Astrocyte (in vitro differentiated cells and primary cell): ENCODE data around the gene MAN1A1. TPM values are rescaled to one million over a fixed set of nuclear protein-coding genes. Genes with fewer than 3 reads are reported as not detected.

Source experiments
- DNase-seq: peaks from one replicate; pipeline ENCODE4 v3.0.0-alpha.2; 2010; ENCODE audit warnings: low read depth
- FAIRE-seq: peaks from 2 replicates; lab custom pipeline; 2011; peaks lifted over from hg19 to GRCh38; lab: Jason Lieb, UNC
- H2AFZ ChIP-seq: 2 replicates; pipeline ENCODE4 v1.6.0; 2012; ENCODE audit warnings: low read depth, low read length, inconsistent platforms
- H3K27ac ChIP-seq: 2 replicates; pipeline ENCODE4 v1.5.1; 2011; ENCODE audit warnings: low read depth, low read length, inconsistent platforms
- H3K27me3 ChIP-seq: 2 replicates; pipeline ENCODE4 v1.6.0; 2011; ENCODE audit warnings: low read length, inconsistent platforms; ENCODE audit not compliant: insufficient read depth
- H3K36me3 ChIP-seq: 2 replicates; pipeline ENCODE4 v1.5.1; 2011; ENCODE audit warnings: low read length, inconsistent platforms; ENCODE audit not compliant: insufficient read depth
- H3K4me1 ChIP-seq: 2 replicates; pipeline ENCODE4 v1.5.1; 2011; ENCODE audit warnings: low read length, inconsistent platforms; ENCODE audit not compliant: insufficient read depth
- H3K4me2 ChIP-seq: 2 replicates; pipeline ENCODE4 v1.6.0; 2012; ENCODE audit warnings: low read length, inconsistent platforms
- H3K4me3 ChIP-seq: 2 replicates; pipeline ENCODE4 v1.5.1; 2011; ENCODE audit warnings: low read depth, mild to moderate bottlenecking, low read length, inconsistent platforms; ENCODE audit not compliant: insufficient read depth
- H3K79me2 ChIP-seq: 2 replicates; pipeline ENCODE4 v1.6.0; 2012; ENCODE audit warnings: mild to moderate bottlenecking, low read length, inconsistent platforms; ENCODE audit not compliant: insufficient read depth
- H3K9ac ChIP-seq: 2 replicates; pipeline ENCODE4 v1.6.0; 2012; ENCODE audit warnings: mild to moderate bottlenecking, low read length, inconsistent platforms
- H3K9me3 ChIP-seq: 2 replicates; pipeline ENCODE4 v1.5.1; 2012; ENCODE audit warnings: low read depth, mild to moderate bottlenecking, low read length, inconsistent platforms; ENCODE audit not compliant: insufficient read depth
- H4K20me1 ChIP-seq: 2 replicates; pipeline ENCODE4 v1.6.0; 2012; ENCODE audit warnings: low read length, inconsistent platforms; ENCODE audit not compliant: insufficient read depth
- H3K27ac Mint-ChIP-seq: one replicate; pipeline ENCODE4 v1.8.0; 2021; ENCODE audit warnings: mild to moderate bottlenecking, mixed read lengths; ENCODE audit not compliant: unreplicated experiment
- H3K27me3 Mint-ChIP-seq: one replicate; pipeline ENCODE4 v1.8.0; 2021; ENCODE audit warnings: low read depth, mixed read lengths; ENCODE audit not compliant: unreplicated experiment
- H3K36me3 Mint-ChIP-seq: one replicate; pipeline ENCODE4 v1.8.0; 2021; ENCODE audit warnings: low read depth, mixed read lengths; ENCODE audit not compliant: unreplicated experiment
- H3K4me1 Mint-ChIP-seq: one replicate; pipeline ENCODE4 v1.8.0; 2021; ENCODE audit warnings: low read depth, mixed read lengths; ENCODE audit not compliant: unreplicated experiment
- H3K4me3 Mint-ChIP-seq: one replicate; pipeline ENCODE4 v1.8.0; 2021; ENCODE audit warnings: mild to moderate bottlenecking, moderate library complexity, mixed read lengths; ENCODE audit not compliant: unreplicated experiment
- H3K9me3 Mint-ChIP-seq: one replicate; pipeline ENCODE4 v1.8.0; 2021; ENCODE audit warnings: mild to moderate bottlenecking, mixed read lengths; ENCODE audit not compliant: unreplicated experiment
- CTCF ChIP-seq: IDR thresholded peaks from 2 replicates; pipeline ENCODE4 v1.5.1; 2011; ENCODE audit warnings: low read depth, mild to moderate bottlenecking, inconsistent platforms, low read length, moderate library complexity; ENCODE audit not compliant: insufficient read depth
- EZH2 ChIP-seq: IDR thresholded peaks from 2 replicates; pipeline ENCODE4 v1.6.1; 2012; ENCODE audit warnings: mild to moderate bottlenecking, low read length, inconsistent platforms; ENCODE audit not compliant: insufficient read depth
- total RNA-seq: library from RNA; stranded (reverse); gene quantifications from 2 replicates; pipeline ENCODE4 v1.2.1, GENCODE V29; 2021

Gene MAN1A1
- total RNA-seq, 1 donor from 2014 or later, result 11.7 TPM

GRCh38 chr6:119182216-119182803 lies 167.3 kb downstream of the MAN1A1 start:
- Histone ChIP-seq H3K4me2 (no peak overlapping the region), H3K27me3 (no peaks in the 10 kb centered on the region), H3K4me1 (no peaks in the 10 kb centered on the region), H2AFZ (no peak overlapping the region), H3K79me2 (no peaks in the 10 kb centered on the region), H3K4me3 (no peak overlapping the region), H3K27ac (no peak overlapping the region), H4K20me1 (no peaks in the 10 kb centered on the region), H3K9ac (no peak overlapping the region), H3K36me3 (no peaks in the 10 kb centered on the region), H3K9me3 (no peaks in the 10 kb centered on the region)
- DNase-seq (no peak), FAIRE-seq (no peak)
- no peak for TF ChIP-seq CTCF
- no peak for TF ChIP-seq EZH2
- no peaks in the 10 kb centered on the region for H3K9me3 Mint-ChIP-seq
- peaks cover 2% of the 10 kb centered on the region for H3K36me3 Mint-ChIP-seq
- H3K4me1 Mint-ChIP-seq, result peaks cover 12% of the 10 kb centered on the region
- H3K27me3 Mint-ChIP-seq, result no peaks in the 10 kb centered on the region
- no peak overlapping the region for H3K27ac Mint-ChIP-seq
- H3K4me3 Mint-ChIP-seq, result no peak overlapping the region

GRCh38 chr6:119181046-119181445 lies 168.5 kb downstream of the MAN1A1 start:
- Histone ChIP-seq H3K4me1 (no peaks in the 10 kb centered on the region), H3K79me2 (no peaks in the 10 kb centered on the region), H3K9ac (no peak overlapping the region), H3K4me2 (no peak overlapping the region), H3K27ac (no peak overlapping the region), H4K20me1 (no peaks in the 10 kb centered on the region), H3K27me3 (no peaks in the 10 kb centered on the region), H3K36me3 (no peaks in the 10 kb centered on the region), H3K9me3 (no peaks in the 10 kb centered on the region), H3K4me3 (no peak overlapping the region), H2AFZ (no peak overlapping the region)
- no peak overlapping the region for H3K4me3 Mint-ChIP-seq
- H3K36me3 Mint-ChIP-seq, result peaks cover under 1% of the 10 kb centered on the region
- no peaks in the 10 kb centered on the region for H3K9me3 Mint-ChIP-seq
- no peak for FAIRE-seq
- H3K27ac Mint-ChIP-seq, result no peak overlapping the region
- H3K27me3 Mint-ChIP-seq, result no peaks in the 10 kb centered on the region
- no peak for DNase-seq
- peaks cover 12% of the 10 kb centered on the region for H3K4me1 Mint-ChIP-seq
- no peak for TF ChIP-seq CTCF
- no peak for TF ChIP-seq EZH2

GRCh38 chr6:119179842-119180241 lies 169.7 kb downstream of the MAN1A1 start:
- Histone ChIP-seq H3K4me2 (no peak overlapping the region), H3K4me3 (no peak overlapping the region), H3K27ac (no peak overlapping the region), H3K79me2 (no peaks in the 10 kb centered on the region), H3K27me3 (no peaks in the 10 kb centered on the region), H3K4me1 (no peaks in the 10 kb centered on the region), H3K9me3 (no peaks in the 10 kb centered on the region), H3K9ac (no peak overlapping the region), H2AFZ (no peak overlapping the region), H3K36me3 (no peaks in the 10 kb centered on the region), H4K20me1 (no peaks in the 10 kb centered on the region)
- no peaks in the 10 kb centered on the region for H3K9me3 Mint-ChIP-seq
- peaks cover 12% of the 10 kb centered on the region for H3K4me1 Mint-ChIP-seq
- DNase-seq, result peak; percentile 13
- FAIRE-seq, result no peak
- TF ChIP-seq CTCF (no peak), EZH2 (no peak)
- H3K27ac Mint-ChIP-seq, result no peak overlapping the region
- no peak overlapping the region for H3K4me3 Mint-ChIP-seq
- no peaks in the 10 kb centered on the region for H3K27me3 Mint-ChIP-seq
- no peaks in the 10 kb centered on the region for H3K36me3 Mint-ChIP-seq
